GM18499 (cell line): Measurements from ENCODE around the gene SYTL1.

ENCODE experiments used
- ATAC-seq: cut with Tn5 transposase; IDR thresholded peaks from one replicate; pipeline ENCODE4 v1.9.1; 2021; ENCODE audit warnings: moderate number of reproducible peaks; ENCODE audit not compliant: insufficient read depth, unreplicated experiment

Gene SYTL1

GRCh38 chr1:27346357-27346756, 4.5 kb downstream of the SYTL1 start:
- ATAC-seq, result no peak

- no peak for ATAC-seq
Observed at GRCh38 chr1:27346991-27347624, 5.3 kb downstream of the SYTL1 start.

GRCh38 chr1:27348861-27349783, 7.3 kb downstream of the SYTL1 start:
- no peak for ATAC-seq

GRCh38 chr1:27349784-27350662, 8.2 kb downstream of the SYTL1 start:
- ATAC-seq, result no peak

- ATAC-seq, result no peak
Observed at GRCh38 chr1:27350663-27351540, 9.1 kb downstream of the SYTL1 start.

GRCh38 chr1:27351541-27352107, 9.8 kb downstream of the SYTL1 start:
- no peak for ATAC-seq

- no peak for ATAC-seq
Observed at GRCh38 chr1:27353166-27353565, 11.3 kb downstream of the SYTL1 start.

- ATAC-seq, result no peak
Observed at GRCh38 chr1:27353629-27354028, 11.8 kb downstream of the SYTL1 start.

GRCh38 chr1:27355683-27356082, 13.9 kb downstream of the SYTL1 start:
- ATAC-seq, result no peak

GRCh38 chr1:27356277-27356618, 14.4 kb downstream of the SYTL1 start:
- ATAC-seq, result no peak

GRCh38 chr1:27356619-27357280, 14.9 kb downstream of the SYTL1 start:
- ATAC-seq, result no peak

- no peak for ATAC-seq
Observed at GRCh38 chr1:27357281-27358037, 15.6 kb downstream of the SYTL1 start.

- ATAC-seq, result no peak
Observed at GRCh38 chr1:27358038-27358927, 16.5 kb downstream of the SYTL1 start.

- ATAC-seq, result no peak
Observed at GRCh38 chr1:27358928-27359313, 17.1 kb downstream of the SYTL1 start.

- ATAC-seq, result no peak
Observed at GRCh38 chr1:27359822-27360158, 18.0 kb downstream of the SYTL1 start.

GRCh38 chr1:27360159-27361043, 18.6 kb downstream of the SYTL1 start:
- ATAC-seq, result no peak

GRCh38 chr1:27361044-27361402, 19.2 kb downstream of the SYTL1 start:
- ATAC-seq, result no peak
